GM19438 (cell line): ENCODE results near the gene ANKS1B.
"Not testable (repeated sequence)": the region's sequence is repeated elsewhere in the genome, so short reads cannot be mapped to it uniquely, and the experiment has no call there.

Source experiments
- ATAC-seq: cut with Tn5 transposase; IDR thresholded peaks from one replicate; pipeline ENCODE4 v1.9.1; 2021; ENCODE audit warnings: low read depth; ENCODE audit not compliant: unreplicated experiment

ANKS1B gene

DNA sequence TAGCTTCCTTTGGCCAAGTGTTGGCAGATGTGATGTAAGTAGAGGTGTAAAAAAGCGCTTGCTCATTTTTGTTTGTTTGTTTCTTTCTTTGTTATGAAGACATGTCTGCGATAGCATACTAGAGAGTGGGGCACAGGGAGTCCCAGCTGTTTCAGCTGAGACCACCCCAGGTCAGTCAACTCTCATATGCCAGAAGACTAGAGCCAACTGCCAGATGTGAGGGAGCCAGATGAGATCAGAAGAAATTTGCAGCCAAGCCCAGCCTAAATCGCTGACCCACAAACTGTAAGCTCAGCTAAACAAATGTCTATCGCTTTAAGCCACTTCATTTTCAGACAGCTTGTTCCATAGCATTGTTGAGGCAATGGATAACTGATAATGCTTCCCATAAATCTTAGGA is 942.5 kb downstream of the ANKS1B start:
- no peak for ATAC-seq

DNA sequence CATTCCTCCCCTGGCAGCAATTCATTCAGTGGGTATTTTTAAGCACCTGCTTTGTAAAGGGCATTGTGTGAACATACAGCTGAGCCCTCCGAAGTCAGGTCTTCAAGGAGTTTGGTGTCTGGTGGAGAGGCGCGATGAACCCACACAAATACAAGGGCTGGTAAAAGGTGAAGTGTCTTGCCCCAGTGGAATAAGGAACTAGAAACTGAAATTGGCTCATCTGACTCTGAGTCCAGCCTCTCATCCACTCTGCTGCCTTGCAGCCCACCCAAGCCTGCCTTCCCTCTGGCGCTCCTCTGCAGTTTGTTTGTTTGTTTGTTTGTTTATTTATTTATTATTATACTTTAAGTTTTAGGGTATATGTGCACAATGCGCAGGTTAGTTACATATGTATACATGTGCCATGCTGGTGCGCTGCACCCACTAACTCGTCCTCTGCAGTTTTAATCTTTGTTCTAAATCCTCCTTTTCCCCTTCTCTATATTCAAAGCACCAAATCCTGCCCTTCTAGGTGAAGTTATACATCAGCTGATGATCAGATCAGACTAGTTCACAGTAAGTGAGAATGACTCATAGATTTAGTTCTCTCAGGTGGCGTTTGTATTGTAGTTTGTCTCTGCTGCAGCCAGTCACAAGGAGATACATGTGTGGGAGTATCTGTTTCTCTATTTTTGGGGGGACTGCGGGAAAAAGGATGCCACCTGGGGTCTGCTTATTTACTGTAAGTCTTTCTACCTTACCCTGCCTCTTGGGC is 945.2 kb downstream of the ANKS1B start:
- no peak for ATAC-seq

DNA sequence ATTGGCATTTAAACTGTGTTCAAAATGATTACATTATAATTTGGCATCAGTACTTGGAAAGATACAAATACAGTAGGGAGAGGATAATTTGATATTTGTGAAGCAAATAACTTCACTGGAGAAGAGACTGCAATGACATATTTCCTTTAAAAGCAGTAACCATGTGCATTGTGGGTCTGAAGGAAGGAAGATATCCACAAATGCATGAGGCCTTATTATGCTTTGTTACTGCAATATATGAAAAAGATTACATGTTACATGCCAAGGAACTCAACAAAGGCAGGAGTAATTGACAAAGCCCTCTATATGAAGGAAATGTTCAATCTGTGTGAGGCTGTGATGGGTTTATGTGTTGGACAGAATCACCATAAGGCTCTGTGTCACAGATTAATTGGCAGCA is 948.2 kb downstream of the ANKS1B start:
- ATAC-seq, result no peak

- peak; percentile 45 for ATAC-seq
Measured at GRCh38 chr12:99035803-99036202, 948.9 kb downstream of the ANKS1B start.

GRCh38 chr12:99034201-99034600 is 950.5 kb downstream of the ANKS1B start:
- not testable (repeated sequence) for ATAC-seq

GRCh38 chr12:99029511-99030271 is 955.0 kb downstream of the ANKS1B start:
- no peak for ATAC-seq

DNA sequence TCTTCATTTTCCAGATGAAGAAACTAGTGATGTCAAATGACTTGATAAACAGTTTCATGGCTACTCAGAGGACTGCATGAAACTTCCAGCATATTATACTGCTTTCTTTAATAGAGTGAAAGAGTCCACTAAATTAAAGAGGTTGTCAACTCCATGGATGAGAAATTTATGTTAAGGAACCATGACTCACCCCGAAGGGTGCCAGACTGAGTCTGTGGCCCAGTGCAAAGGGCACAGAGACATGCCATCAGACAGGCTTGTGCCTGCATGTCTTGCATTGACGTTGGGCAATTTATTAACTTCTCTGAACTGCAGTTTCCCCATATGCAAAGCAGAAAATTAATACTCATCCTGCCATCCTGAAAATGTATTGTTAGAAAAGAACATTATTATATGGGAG is 957.3 kb downstream of the ANKS1B start:
- ATAC-seq, result no peak

DNA sequence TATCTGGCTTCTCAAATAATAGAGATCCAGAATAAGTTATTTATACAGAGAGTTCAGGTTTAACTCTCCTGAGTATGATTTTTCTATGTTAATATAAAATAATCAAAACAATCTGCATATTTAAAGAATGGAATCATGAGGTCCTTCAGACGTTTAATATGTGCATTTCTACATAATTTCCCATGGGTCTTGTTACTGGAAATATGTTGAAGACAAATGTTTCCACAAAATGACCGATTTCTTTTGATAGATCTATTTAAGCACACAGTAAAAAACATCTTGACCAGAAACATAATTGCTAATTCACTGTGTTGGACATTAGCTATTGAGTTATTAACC is 957.7 kb downstream of the ANKS1B start:
- no peak for ATAC-seq

DNA sequence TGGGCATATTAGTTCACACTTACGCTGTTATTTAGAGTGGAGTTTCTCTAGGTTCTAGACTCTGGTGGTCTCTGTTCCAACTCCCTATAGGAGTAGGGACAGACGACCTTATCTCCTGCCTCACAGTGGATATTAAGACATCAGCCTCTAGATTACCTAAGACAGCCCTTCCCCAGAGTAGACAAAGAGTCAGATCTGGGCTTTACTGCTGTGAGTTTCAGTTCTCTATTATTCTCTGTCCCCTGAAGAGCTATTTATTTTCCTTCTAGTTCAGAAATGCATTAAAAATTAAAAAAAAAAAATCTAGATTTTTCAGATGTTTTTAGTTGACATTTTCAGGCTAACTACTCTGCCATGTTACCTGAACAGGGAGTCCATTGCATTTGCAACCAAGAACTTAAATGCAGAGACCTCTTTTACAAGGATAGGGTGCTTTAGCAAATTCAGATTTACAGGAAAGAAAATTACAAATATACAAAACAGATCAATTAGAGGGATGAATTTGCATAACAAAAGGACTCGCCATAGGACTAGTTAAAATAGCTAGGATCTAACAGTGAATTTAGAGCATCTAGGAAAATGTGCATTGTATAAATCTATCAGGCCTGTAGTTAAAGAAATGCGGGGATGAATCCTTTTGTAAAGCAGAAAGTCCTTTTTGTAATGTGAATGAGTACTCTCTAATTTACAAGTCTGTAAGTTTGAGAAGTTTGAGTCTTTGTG is 958.2 kb downstream of the ANKS1B start:
- no peak for ATAC-seq

DNA sequence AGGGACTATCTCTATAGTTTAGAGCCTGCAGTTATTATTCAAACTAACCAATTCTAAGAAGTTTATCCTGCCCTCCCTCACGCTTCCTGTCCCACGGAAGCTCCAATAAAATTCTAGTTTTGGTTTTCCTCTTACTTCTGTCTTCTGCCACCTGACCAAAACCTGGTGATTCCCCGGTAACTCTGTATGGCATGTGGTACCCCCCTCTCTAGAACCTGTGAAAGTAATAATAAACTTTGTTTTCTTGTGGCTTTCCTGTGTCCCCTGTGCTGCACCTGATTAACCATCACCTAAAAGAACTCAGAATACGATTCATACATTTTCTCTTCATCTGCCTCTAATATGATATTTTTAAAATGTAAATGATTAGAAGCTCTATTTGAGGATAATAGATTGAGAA is 959.9 kb downstream of the ANKS1B start:
- no peak for ATAC-seq

DNA sequence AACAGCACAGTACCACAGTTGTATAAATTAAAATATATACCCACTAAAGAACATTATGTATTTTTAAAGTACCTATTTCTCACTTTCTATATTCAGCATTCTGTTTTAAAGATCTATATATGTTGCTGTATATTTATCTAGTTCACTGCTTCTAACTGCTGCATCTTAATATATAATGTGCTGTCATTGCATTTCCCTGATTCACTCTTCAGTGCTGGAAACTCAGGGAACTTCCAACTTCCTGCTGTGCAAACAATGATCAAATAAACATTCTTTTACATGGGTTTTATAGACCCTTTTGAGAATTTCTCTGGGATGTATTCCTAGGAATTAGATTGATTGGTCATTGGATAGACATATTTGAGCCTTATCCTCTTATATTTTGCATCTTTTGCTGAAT is 960.5 kb downstream of the ANKS1B start:
- no peak for ATAC-seq

- no peak for ATAC-seq
Measured at GRCh38 chr12:99020871-99021270, 963.9 kb downstream of the ANKS1B start.

DNA sequence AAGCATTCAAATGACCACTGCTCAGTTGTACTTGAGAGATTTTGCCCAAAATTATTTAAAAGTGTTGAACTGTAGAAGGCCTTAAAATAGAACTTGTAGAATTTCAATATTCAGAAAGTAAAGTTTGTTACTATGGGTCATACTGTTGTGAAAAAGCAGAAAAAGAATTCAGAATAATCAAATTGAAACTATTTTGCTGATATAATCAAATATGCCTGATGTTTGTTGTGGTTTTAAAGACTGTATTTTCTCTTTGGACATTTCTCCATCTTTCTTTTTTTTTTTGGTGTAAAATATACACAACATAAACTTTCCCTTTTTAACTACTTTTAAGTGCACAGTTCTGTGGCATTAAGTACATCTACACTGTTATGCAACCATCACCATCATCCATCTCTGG is 964.9 kb downstream of the ANKS1B start:
- no peak for ATAC-seq

GRCh38 chr12:99017971-99018370 is 966.8 kb downstream of the ANKS1B start:
- ATAC-seq, result no peak

- no peak for ATAC-seq
Measured at GRCh38 chr12:99009654-99010296, 975.0 kb downstream of the ANKS1B start.

GRCh38 chr12:99005601-99006000 is 979.1 kb downstream of the ANKS1B start:
- ATAC-seq, result no peak

DNA sequence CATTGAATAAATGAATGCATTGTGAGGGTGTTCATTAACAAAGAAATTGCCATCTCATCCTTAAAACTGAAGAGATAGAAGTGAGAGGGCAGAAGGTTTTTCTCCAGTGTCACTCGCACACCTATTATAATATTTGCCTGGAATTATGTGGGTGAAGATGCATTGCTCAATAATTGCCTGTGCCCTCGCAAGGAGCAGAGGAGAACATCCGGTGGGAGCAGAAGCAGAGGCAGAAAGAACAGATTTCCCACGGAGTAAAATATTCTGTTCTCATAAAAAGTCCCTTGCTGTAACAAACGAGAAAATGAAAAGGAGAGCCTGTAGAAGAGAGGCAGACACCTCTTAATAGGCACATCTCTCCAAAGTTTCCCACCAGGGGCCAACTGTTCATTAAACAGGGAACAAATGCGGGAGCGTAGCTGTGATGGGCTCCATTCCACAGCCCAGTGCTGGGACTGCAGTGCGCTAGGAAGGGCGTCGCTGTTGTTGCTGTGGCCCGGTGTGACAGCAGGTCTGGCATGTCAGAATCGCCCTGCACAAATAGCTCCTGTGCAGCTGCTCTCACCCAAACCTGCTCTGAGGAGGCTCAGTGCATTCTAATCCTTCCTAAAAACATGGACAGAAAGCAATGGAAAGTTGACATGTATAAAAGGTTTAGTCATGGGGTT is 979.8 kb downstream of the ANKS1B start:
- no peak for ATAC-seq

- ATAC-seq, result no peak
Measured at GRCh38 chr12:99002731-99003130, 982.0 kb downstream of the ANKS1B start.

- ATAC-seq, result no peak
Measured at GRCh38 chr12:99002156-99002555, 982.6 kb downstream of the ANKS1B start.

- ATAC-seq, result no peak
Measured at GRCh38 chr12:98999559-98999958, 985.2 kb downstream of the ANKS1B start.
